ENCODE measurements around the gene SUPT20HL2.
"Not testable (repeated sequence)": the region's sequence is repeated elsewhere in the genome, so short reads cannot be mapped to it uniquely, and the experiment has no call there.

Gene SUPT20HL2
- 0 to 0.04 reads per million in 2 experiments for total RNA-seq

- DNase-seq (ENCODE audit: low read depth): no peak
Measured at GRCh38 chrX:24314019-24314635, at the start of gene SUPT20HL2. SUPT20HL2 (minus strand) TSS chrX:24314069; CDS start chrX:24313315, 754 bp downstream.

- DNase-seq (ENCODE audit: low read depth): not testable (repeated sequence)
Measured at GRCh38 chrX:24362089-24362745, 48.3 kb upstream of the SUPT20HL2 start.

GRCh38 chrX:24360272-24360671, 46.4 kb upstream of the SUPT20HL2 start, which contains the start of gene SUPT20HL1:
SUPT20HL1 (plus strand) TSS chrX:24360639; CDS start chrX:24362761, 2,122 bp downstream.
- no peak for DNase-seq (ENCODE audit: low read depth)

GRCh38 chrX:24357106-24357505, 43.2 kb upstream of the SUPT20HL2 start:
- DNase-seq (ENCODE audit: low read depth): no peak

GRCh38 chrX:24355095-24355494, 41.2 kb upstream of the SUPT20HL2 start:
- no peak for DNase-seq (ENCODE audit: low read depth)

- no peak for DNase-seq (ENCODE audit: low read depth)
Measured at GRCh38 chrX:24350217-24350616, 36.3 kb upstream of the SUPT20HL2 start.

GRCh38 chrX:24347881-24348280, 34.0 kb upstream of the SUPT20HL2 start:
- DNase-seq (ENCODE audit: low read depth): no peak

- no peak for DNase-seq (ENCODE audit: low read depth)
Measured at GRCh38 chrX:24343719-24344118, 29.9 kb upstream of the SUPT20HL2 start.

GRCh38 chrX:24341795-24342194, 27.9 kb upstream of the SUPT20HL2 start:
- DNase-seq (ENCODE audit: low read depth): no peak

- DNase-seq (ENCODE audit: low read depth): no peak
Measured at GRCh38 chrX:24340501-24340900, 26.6 kb upstream of the SUPT20HL2 start.

GRCh38 chrX:24339911-24340310, 26.0 kb upstream of the SUPT20HL2 start:
- no peak for DNase-seq (ENCODE audit: low read depth)

- no peak for DNase-seq (ENCODE audit: low read depth)
Measured at GRCh38 chrX:24335871-24336270, 22.0 kb upstream of the SUPT20HL2 start.

- no peak for DNase-seq (ENCODE audit: low read depth)
Measured at GRCh38 chrX:24334461-24334860, 20.6 kb upstream of the SUPT20HL2 start.

GRCh38 chrX:24333371-24333770, 19.5 kb upstream of the SUPT20HL2 start:
- no peak for DNase-seq (ENCODE audit: low read depth)

GRCh38 chrX:24332878-24333277, 19.0 kb upstream of the SUPT20HL2 start:
- DNase-seq (ENCODE audit: low read depth): no peak

- no peak for DNase-seq (ENCODE audit: low read depth)
Measured at GRCh38 chrX:24325231-24325630, 11.4 kb upstream of the SUPT20HL2 start.

- no peak for DNase-seq (ENCODE audit: low read depth)
Measured at GRCh38 chrX:24321741-24322395, 8.0 kb upstream of the SUPT20HL2 start.

- no peak for DNase-seq (ENCODE audit: low read depth)
Measured at GRCh38 chrX:24317567-24317966, 3.7 kb upstream of the SUPT20HL2 start.

GRCh38 chrX:24316111-24316510, 2.2 kb upstream of the SUPT20HL2 start:
- no peak for DNase-seq (ENCODE audit: low read depth)

GRCh38 chrX:24312249-24312607, 1.6 kb downstream of the SUPT20HL2 start:
- not testable (repeated sequence) for DNase-seq (ENCODE audit: low read depth)

- DNase-seq (ENCODE audit: low read depth): not testable (repeated sequence)
Measured at GRCh38 chrX:24311507-24312248, 2.2 kb downstream of the SUPT20HL2 start.

GRCh38 chrX:24310916-24311315, 3.0 kb downstream of the SUPT20HL2 start:
- DNase-seq (ENCODE audit: low read depth): not testable (repeated sequence)
